K562 (cell line): ENCODE results near the gene ATAD2B. TPM values are rescaled to one million over a fixed set of nuclear protein-coding genes. Genes with fewer than 3 reads are reported as not detected.
A peak's percentile ranks its signal among the peaks of the same experiment; 100 is the strongest.

Experiments
- ATAC-seq: fragments of 200-7000 bp; cut with Tn5 transposase; 3 replicates; pipeline ENCODE4 v1.9.1; 2020; ENCODE audit warnings: moderate library complexity
- BruUV-seq: library from RNA; stranded (reverse); fragments of 400-500 nt; replicated peaks from 2 replicates; lab custom pipeline; 2021; lab: Mats Ljungman, UMichigan
- CTCF ChIA-PET: fragments of 300-600 bp; formaldehyde crosslinking; extraction: SDS; loops from one replicate; lab custom pipeline; 2021; ENCODE audit warnings: low intra/inter-chr PET ratio; lab: Yijun Ruan, JAX
- POLR2A ChIA-PET: fragments of 300-600, 350-650 bp; sonication (Branson Sonifier 250); formaldehyde crosslinking; extraction: SDS; loops from one replicate; lab custom pipeline; 2021; ENCODE audit warnings: antibody characterized with exemption, inconsistent platforms; lab: Yijun Ruan, JAX
- DNase-seq, 4 experiments: peaks; one replicate each; pipeline versions ENCODE4 v3.0.0 to v3.0.0-alpha.2; 2011 to 2018; ENCODE audit warnings: low spot score in 3 of 4, mixed read lengths in 3 of 4; ENCODE audit errors: extremely low read depth in 1 of 4
- FAIRE-seq: peaks from 2 replicates; lab custom pipeline; 2011; peaks lifted over from hg19 to GRCh38; lab: Jason Lieb, UNC
- H2AFZ ChIP-seq: 2 replicates; pipeline ENCODE4 v1.6.0; 2011; ENCODE audit warnings: low read depth, low read length, control low read depth, inconsistent platforms
- H3K27ac ChIP-seq: fragments of 200-600 bp; 3 replicates; pipeline ENCODE4 v1.8.0; 2011; ENCODE audit warnings: low read depth, mild to moderate bottlenecking, control low read depth, inconsistent platforms, low read length, moderate library complexity, mixed read lengths; ENCODE audit errors: extremely low read depth
- H3K27me3 ChIP-seq, 2 experiments: fragments of 300-600 bp in 1 of 2; 2 replicates in 1 of 2; 3 replicates in 1 of 2; pipeline versions ENCODE4 v1.6.0 to v1.8.0; 2011; ENCODE audit warnings: inconsistent platforms in 2 of 2, low read length in 2 of 2, mild to moderate bottlenecking in 1 of 2, mixed read lengths in 1 of 2, moderate library complexity in 1 of 2; ENCODE audit not compliant: control insufficient read depth in 2 of 2, insufficient read depth in 2 of 2
- H3K36me3 ChIP-seq: fragments of 300-600 bp; 3 replicates; pipeline ENCODE4 v1.8.0; 2011; ENCODE audit warnings: mild to moderate bottlenecking, low read length, inconsistent platforms; ENCODE audit not compliant: control insufficient read depth, insufficient read depth
- H3K4me1 ChIP-seq, 2 experiments: fragments of 200-600 bp in 1 of 2; replicated peaks in 1 of 2; 2 replicates in 1 of 2; 3 replicates in 1 of 2; pipeline versions ENCODE4 v1.5.1 to v1.8.0; 2011; ENCODE audit warnings: inconsistent platforms in 2 of 2, low read length in 2 of 2, mild to moderate bottlenecking in 1 of 2, mixed read lengths in 1 of 2, moderate library complexity in 1 of 2; ENCODE audit not compliant: control insufficient read depth in 2 of 2, insufficient read depth in 2 of 2
- H3K4me2 ChIP-seq: 2 replicates; pipeline ENCODE4 v1.6.1; 2011; ENCODE audit warnings: low read length, control low read depth, inconsistent platforms, mixed read lengths; ENCODE audit not compliant: insufficient read depth
- H3K4me3 ChIP-seq: fragments of 200-600 bp; sonication (generic), shearing (Covaris generic); 2 replicates; pipeline ENCODE4 v1.5.1; 2016; ENCODE audit warnings: control low read depth, inconsistent platforms
- H3K79me2 ChIP-seq: fragments of 200-600 bp; 3 replicates; pipeline ENCODE4 v1.8.0; 2011; ENCODE audit warnings: low read length, inconsistent platforms; ENCODE audit not compliant: control insufficient read depth, insufficient read depth
- H3K9ac ChIP-seq, 2 experiments: 2 replicates each; pipeline versions ENCODE4 v1.6.0 to v1.6.1; 2011; ENCODE audit warnings: low read depth in 2 of 2, low read length in 2 of 2, control low read depth in 1 of 2, inconsistent platforms in 1 of 2, mild to moderate bottlenecking in 1 of 2, mixed read lengths in 1 of 2; ENCODE audit not compliant: insufficient read depth in 1 of 2
- H3K9me1 ChIP-seq: one replicate; pipeline ENCODE4 v1.6.0; 2011; ENCODE audit warnings: inconsistent platforms, mild to moderate bottlenecking, low read length, moderate library complexity; ENCODE audit not compliant: control insufficient read depth, insufficient read depth
- H3K9me3 ChIP-seq: replicated peaks from 2 replicates; pipeline ENCODE4 v1.5.1; 2011; ENCODE audit warnings: low read depth, low read length, inconsistent platforms; ENCODE audit not compliant: control insufficient read depth, insufficient read depth
- H4K20me1 ChIP-seq: replicated peaks from 2 replicates; pipeline ENCODE4 v1.6.1; 2011; ENCODE audit warnings: low read length, inconsistent platforms, mixed read lengths; ENCODE audit not compliant: control insufficient read depth, insufficient read depth
- CBX1 ChIP-seq: sonication (generic); IDR thresholded peaks from 2 replicates; pipeline ENCODE4 v1.6.1; 2016; ENCODE audit warnings: antibody characterized with exemption, low read depth, mild to moderate bottlenecking
- HMG20A ChIP-seq: fragments of 450-650 bp; formaldehyde crosslinking; conservative IDR thresholded peaks from 2 replicates; pipeline ENCODE4 v1.4.0; 2020; ENCODE audit warnings: mild to moderate bottlenecking, mixed read lengths
- KLF10 ChIP-seq: fragments of 250-450 bp; sonication (Bioruptor Pico); IDR thresholded peaks from 2 replicates; pipeline ENCODE4 v1.6.1; 2021; ENCODE audit warnings: matching md5 sums
- POLR3A ChIP-seq: IDR thresholded peaks from 2 replicates; pipeline ENCODE4 v1.6.1; 2011; ENCODE audit warnings: borderline replicate concordance, mild to moderate bottlenecking, moderate library complexity; ENCODE audit not compliant: insufficient read length, insufficient read depth; ENCODE audit errors: extremely low read depth
- PTTG1 ChIP-seq: fragments of 450-650 bp; IDR thresholded peaks from 2 replicates; pipeline ENCODE4 v1.6.1; 2016; ENCODE audit warnings: low read depth, mild to moderate bottlenecking, missing genetic modification characterization, missing compliant biosample characterization
- ZKSCAN1 ChIP-seq: fragments of 150-350 bp; IDR thresholded peaks from 2 replicates; pipeline ENCODE4 v1.6.1; 2016; ENCODE audit warnings: low read depth, low read length
- ZKSCAN8 ChIP-seq: fragments of 200-800 bp; sonication (Bioruptor generic); IDR thresholded peaks from 2 replicates; pipeline ENCODE4 v1.6.1; 2016; ENCODE audit warnings: missing genetic modification characterization, missing compliant biosample characterization
- ZNF311 ChIP-seq: fragments of 250-450 bp; sonication (Bioruptor Pico); IDR thresholded peaks from 2 replicates; pipeline ENCODE4 v1.4.0; 2020; ENCODE audit warnings: mild to moderate bottlenecking, moderate library complexity
- WGBS: fragments of 100-300 bp; shearing (Covaris generic); methylation state at CpG from one replicate; pipeline ENCODE4 v1.1.6; 2016; ENCODE audit warnings: low coverage, mixed read lengths; ENCODE audit not compliant: insufficient coverage; ENCODE audit errors: missing lambda C conversion rate; 5-methylcytosine and 5-hydroxymethylcytosine counted together
- in situ Hi-C: fragments of 300-500 bp; cut with MboI; formaldehyde crosslinking; loops from 4 replicates; pipeline ENCODE4 v1.15.0; 2018; ENCODE audit warnings: inconsistent platforms, mixed read lengths
- intact Hi-C: fragments of 100-400 bp; cut with micrococcal nuclease; formaldehyde crosslinking; loops from 2 replicates; pipeline ENCODE4 v1.14.2; 2022
- polyA plus RNA-seq, 8 experiments: library from polyadenylated mRNA; depleted of rRNA in 4 of 8; stranded (reverse) in 5 of 8; unstranded in 3 of 8; fragments of >200 nt; fragmentation: Nextera tagmentation in 2 of 8; fragmentation: Illumina TruSeq in 1 of 8; extraction: Ambion mirVana in 2 of 8; extraction: Trizol in 1 of 8; gene quantifications; 2 replicates each; pipeline versions ENCODE4 v1.2.1 to v1.2.3, GENCODE V29; 2011 to 2014; ENCODE audit warnings: inconsistent platforms in 1 of 8, missing spikeins in 1 of 8
- total RNA-seq, 7 experiments: library from RNA; depleted of rRNA in 6 of 7; stranded (reverse); fragments of >200 nt in 6 of 7; fragmentation: Illumina TruSeq in 2 of 7; extraction: Trizol in 2 of 7; gene quantifications; 2 replicates each; pipeline versions ENCODE4 v1.2.1 to v1.2.3, GENCODE V29; 2011 to 2021; ENCODE audit warnings: low replicate concordance in 1 of 7
- TF ChIP-seq, protein P1 (sequence below), 2 experiments: fragments of 200-800 bp in 1 of 2; sonication (Bioruptor generic) in 1 of 2; sonication (generic) in 1 of 2; formaldehyde crosslinking in 1 of 2; IDR thresholded peaks in 1 of 2; conservative IDR thresholded peaks in 1 of 2; 2 replicates each; pipeline versions ENCODE4 v1.5.0 to v1.6.1; 2016 to 2020; ENCODE audit warnings: missing compliant biosample characterization in 1 of 2, missing genetic modification characterization in 1 of 2, missing genetic modification reagents in 1 of 2
- TF ChIP-seq, protein P2 (sequence below): sonication (generic); formaldehyde crosslinking; IDR thresholded peaks from 2 replicates; pipeline ENCODE4 v1.9.0; 2022; ENCODE audit warnings: mild to moderate bottlenecking, missing genetic modification reagents
- TF ChIP-seq, protein P3 (sequence below): sonication (generic); formaldehyde crosslinking; IDR thresholded peaks from 2 replicates; pipeline ENCODE4 v1.8.1; 2022; ENCODE audit warnings: missing genetic modification reagents
- TF ChIP-seq, protein P4 (sequence below): IDR thresholded peaks from 2 replicates; pipeline ENCODE4 v1.6.1; 2016; ENCODE audit warnings: missing genetic modification characterization, missing compliant biosample characterization
- TF ChIP-seq, protein P5 (sequence below): fragments of 250-450 bp; sonication (Bioruptor Pico); IDR thresholded peaks from 2 replicates; pipeline ENCODE4 v1.8.0; 2021; ENCODE audit warnings: moderate library complexity, mild to moderate bottlenecking, inconsistent platforms

The ATAD2B gene
- total and polyA plus RNA-seq, 9 of the 15 experiments (the other 6 are each of a cell fraction or from before 2014, with no cell fraction given), result 3.2 to 21.6 (median 11.4) TPM

DNA sequence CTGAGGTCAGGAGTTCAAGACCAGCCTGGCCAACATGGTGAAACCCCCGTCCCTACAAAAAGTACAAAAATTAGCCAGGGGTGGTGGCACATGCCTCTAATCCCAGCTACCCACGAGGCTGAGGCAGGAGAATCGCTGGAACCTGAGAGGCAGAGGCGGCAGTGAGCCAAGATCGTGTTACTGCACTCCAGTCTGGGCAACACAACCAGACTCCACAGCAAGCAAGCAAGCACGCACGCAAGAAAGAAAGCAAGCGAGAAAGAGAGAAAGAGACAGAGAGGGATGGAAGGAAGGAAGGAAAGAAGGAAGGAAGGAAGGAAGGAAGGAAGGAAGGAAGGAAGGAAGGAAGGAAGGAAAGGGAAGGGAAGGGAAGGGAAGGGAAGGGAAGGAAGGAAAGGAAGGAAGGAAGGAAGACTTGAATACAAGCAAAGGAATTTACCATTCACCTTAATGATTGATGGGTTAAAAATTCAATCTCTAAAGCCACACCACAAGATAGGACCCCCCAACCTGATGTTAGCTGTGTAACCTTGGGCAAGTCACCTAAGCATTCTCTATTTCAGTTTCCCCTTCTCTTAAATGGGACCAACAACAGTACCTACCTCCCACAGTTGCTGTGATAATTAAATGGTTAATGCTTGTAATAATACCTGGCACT lies 181.7 kb downstream of the ATAD2B start:
- no peak overlapping the region for H3K4me3 ChIP-seq
- H2AFZ ChIP-seq, result no peak overlapping the region
- intact Hi-C loops, result no loop called here
- BruUV-seq, result no TSS peak
- H3K9me1 ChIP-seq, result no peaks in the 10 kb centered on the region
- no peaks in the 10 kb centered on the region for H3K9me3 ChIP-seq
- no peaks in the 10 kb centered on the region; a peak in 1 of 5 replicates for H3K4me1 ChIP-seq
- H3K79me2 ChIP-seq, result no peaks in the 10 kb centered on the region
- ChIA-PET POLR2A (no interaction called here), CTCF (no interaction called here)
- no peak overlapping the region for H3K4me2 ChIP-seq
- ATAC-seq, result peak; percentile 21; the same call in 2 of the 3 replicates
- no peaks in the 10 kb centered on the region for H3K27me3 ChIP-seq
- in situ Hi-C loops, result no loop called here
- 0 out of 3 replicates have a peak, but pooled peaks cover 4% of the 10 kb centered on the region for H3K36me3 ChIP-seq
- FAIRE-seq, result no peak
- DNase-seq, result no peak
- 35% methylated on average over 5 of the region's 8 CpGs for WGBS
- no peaks in the 10 kb centered on the region for H4K20me1 ChIP-seq
- peak overlapping the region in 1 of 2 experiments; percentile 33; a peak in 1 of 4 replicates for H3K9ac ChIP-seq
- H3K27ac ChIP-seq, result no peak overlapping the region
- no peak for TF ChIP-seq PTTG1 (tag)
- TF ChIP-seq, protein P1, sequence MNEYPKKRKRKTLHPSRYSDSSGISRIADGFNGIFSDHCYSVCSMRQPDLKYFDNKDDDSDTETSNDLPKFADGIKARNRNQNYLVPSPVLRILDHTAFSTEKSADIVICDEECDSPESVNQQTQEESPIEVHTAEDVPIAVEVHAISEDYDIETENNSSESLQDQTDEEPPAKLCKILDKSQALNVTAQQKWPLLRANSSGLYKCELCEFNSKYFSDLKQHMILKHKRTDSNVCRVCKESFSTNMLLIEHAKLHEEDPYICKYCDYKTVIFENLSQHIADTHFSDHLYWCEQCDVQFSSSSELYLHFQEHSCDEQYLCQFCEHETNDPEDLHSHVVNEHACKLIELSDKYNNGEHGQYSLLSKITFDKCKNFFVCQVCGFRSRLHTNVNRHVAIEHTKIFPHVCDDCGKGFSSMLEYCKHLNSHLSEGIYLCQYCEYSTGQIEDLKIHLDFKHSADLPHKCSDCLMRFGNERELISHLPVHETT (CRISPR knock-in tag; conservative IDR thresholded peaks at IDR 0.05 in 1 of 2, IDR thresholded peaks at IDR 0.05 in 1 of 2), result no peak
- TF ChIP-seq, protein P2, sequence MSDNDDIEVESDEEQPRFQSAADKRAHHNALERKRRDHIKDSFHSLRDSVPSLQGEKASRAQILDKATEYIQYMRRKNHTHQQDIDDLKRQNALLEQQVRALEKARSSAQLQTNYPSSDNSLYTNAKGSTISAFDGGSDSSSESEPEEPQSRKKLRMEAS, result no peak
- no peak for TF ChIP-seq ZKSCAN8 (CRISPR knock-in tag)
- TF ChIP-seq, protein P3, sequence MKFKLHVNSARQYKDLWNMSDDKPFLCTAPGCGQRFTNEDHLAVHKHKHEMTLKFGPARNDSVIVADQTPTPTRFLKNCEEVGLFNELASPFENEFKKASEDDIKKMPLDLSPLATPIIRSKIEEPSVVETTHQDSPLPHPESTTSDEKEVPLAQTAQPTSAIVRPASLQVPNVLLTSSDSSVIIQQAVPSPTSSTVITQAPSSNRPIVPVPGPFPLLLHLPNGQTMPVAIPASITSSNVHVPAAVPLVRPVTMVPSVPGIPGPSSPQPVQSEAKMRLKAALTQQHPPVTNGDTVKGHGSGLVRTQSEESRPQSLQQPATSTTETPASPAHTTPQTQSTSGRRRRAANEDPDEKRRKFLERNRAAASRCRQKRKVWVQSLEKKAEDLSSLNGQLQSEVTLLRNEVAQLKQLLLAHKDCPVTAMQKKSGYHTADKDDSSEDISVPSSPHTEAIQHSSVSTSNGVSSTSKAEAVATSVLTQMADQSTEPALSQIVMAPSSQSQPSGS, result no peak
- TF ChIP-seq ZKSCAN1, result no peak
- TF ChIP-seq HMG20A (CRISPR knock-in tag), result no peak
- TF ChIP-seq CBX1, result no peak
- TF ChIP-seq, protein P4, sequence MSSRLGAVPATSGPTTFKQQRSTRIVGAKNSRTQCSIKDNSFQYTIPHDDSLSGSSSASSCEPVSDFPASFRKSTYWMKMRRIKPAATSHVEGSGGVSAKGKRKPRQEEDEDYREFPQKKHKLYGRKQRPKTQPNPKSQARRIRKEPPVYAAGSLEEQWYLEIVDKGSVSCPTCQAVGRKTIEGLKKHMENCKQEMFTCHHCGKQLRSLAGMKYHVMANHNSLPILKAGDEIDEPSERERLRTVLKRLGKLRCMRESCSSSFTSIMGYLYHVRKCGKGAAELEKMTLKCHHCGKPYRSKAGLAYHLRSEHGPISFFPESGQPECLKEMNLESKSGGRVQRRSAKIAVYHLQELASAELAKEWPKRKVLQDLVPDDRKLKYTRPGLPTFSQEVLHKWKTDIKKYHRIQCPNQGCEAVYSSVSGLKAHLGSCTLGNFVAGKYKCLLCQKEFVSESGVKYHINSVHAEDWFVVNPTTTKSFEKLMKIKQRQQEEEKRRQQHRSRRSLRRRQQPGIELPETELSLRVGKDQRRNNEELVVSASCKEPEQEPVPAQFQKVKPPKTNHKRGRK (tag), result no peak
- TF ChIP-seq KLF10 (CRISPR knock-in tag), result no peak
- TF ChIP-seq, protein P5, sequence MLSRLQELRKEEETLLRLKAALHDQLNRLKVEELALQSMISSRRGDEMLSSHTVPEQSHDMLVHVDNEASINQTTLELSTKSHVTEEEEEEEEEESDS (CRISPR knock-in tag), result no peak
- no peak for TF ChIP-seq ZNF311
- no peak for TF ChIP-seq POLR3A
